Choroid plexus epithelial cell (primary cell): Measurements from ENCODE around the gene MCC.

ENCODE experiments used
- DNase-seq: peaks from one replicate; pipeline ENCODE4 v3.0.0-alpha.2; 2010; ENCODE audit warnings: low read depth
- H3K4me3 ChIP-seq: 2 replicates; pipeline ENCODE4 v1.5.1; 2011; ENCODE audit warnings: low read depth, mild to moderate bottlenecking, control low read depth, low read length, moderate library complexity
- CTCF ChIP-seq: conservative IDR thresholded peaks from 2 replicates; pipeline ENCODE4 v1.5.1; 2011; ENCODE audit warnings: low read depth, mild to moderate bottlenecking, control low read depth, inconsistent platforms, low read length, moderate library complexity

Gene MCC

GRCh38 chr5:113105693-113106280 is 382.5 kb downstream of the MCC start:
- H3K4me3 ChIP-seq: no peak overlapping the region
- no peak for TF ChIP-seq CTCF
- DNase-seq: no peak

GRCh38 chr5:113103330-113103729 is 384.9 kb downstream of the MCC start:
- no peak for TF ChIP-seq CTCF
- H3K4me3 ChIP-seq: no peak overlapping the region
- DNase-seq: peak; percentile 40

- DNase-seq: no peak
- no peak overlapping the region for H3K4me3 ChIP-seq
These were observed 386.1 kb downstream of the MCC start for GRCh38 chr5:113102121-113102531.

GRCh38 chr5:113100981-113101380 is 387.3 kb downstream of the MCC start:
- no peak for TF ChIP-seq CTCF
- H3K4me3 ChIP-seq: no peak overlapping the region
- DNase-seq: no peak

More at GRCh38 chr5:113102121-113102531, 386.1 kb downstream of the MCC start:
- no peak for TF ChIP-seq CTCF

- no peak for TF ChIP-seq CTCF
- no peak for DNase-seq
- H3K4me3 ChIP-seq: no peak overlapping the region
These were observed 388.4 kb downstream of the MCC start for GRCh38 chr5:113099822-113100221.

GRCh38 chr5:113098378-113098777 is 389.9 kb downstream of the MCC start:
- no peak for DNase-seq
- TF ChIP-seq CTCF: no peak
- no peak overlapping the region for H3K4me3 ChIP-seq

GRCh38 chr5:113095831-113096230 is 392.4 kb downstream of the MCC start:
- H3K4me3 ChIP-seq: no peak overlapping the region
- TF ChIP-seq CTCF: no peak
- no peak for DNase-seq
